ENCODE data around the gene PCBP4. TPM values are rescaled to one million over a fixed set of nuclear protein-coding genes. Genes with fewer than 3 reads are reported as not detected.

Gene PCBP4
- polyA plus RNA-seq, 1 donor (not counting 4 experiments of a cell fraction or from before 2014, with no cell fraction given), result 25.2 TPM

DNA sequence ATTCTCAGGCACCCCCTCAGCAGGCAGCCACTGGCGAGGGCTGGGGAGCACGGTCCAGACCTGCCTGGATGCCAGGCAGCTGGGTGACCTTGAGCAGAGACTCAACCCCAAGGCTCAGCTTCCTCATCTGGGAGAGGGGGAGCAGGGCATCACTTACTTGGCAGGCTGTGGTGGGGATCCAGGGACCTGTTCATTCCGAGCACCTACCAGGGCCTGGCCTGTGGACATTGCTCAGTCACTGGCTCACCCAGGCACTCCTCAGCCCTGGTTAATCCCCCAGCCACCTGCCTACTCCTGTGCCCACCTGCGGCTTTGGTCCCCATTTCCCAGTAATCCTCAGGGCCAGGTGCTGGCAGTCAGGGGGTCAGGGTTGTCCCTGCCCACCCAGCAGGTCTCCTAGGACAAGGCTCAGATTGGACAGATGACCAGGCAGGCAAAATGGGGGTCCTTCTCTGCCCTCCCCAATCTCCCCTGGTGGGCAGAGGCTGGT is 37.7 kb upstream of the PCBP4 start:
- TF ChIP-seq EZH2 (IDR thresholded peaks at IDR 0.05; ENCODE audit: low read length), result no peak
- TF ChIP-seq, protein P1, sequence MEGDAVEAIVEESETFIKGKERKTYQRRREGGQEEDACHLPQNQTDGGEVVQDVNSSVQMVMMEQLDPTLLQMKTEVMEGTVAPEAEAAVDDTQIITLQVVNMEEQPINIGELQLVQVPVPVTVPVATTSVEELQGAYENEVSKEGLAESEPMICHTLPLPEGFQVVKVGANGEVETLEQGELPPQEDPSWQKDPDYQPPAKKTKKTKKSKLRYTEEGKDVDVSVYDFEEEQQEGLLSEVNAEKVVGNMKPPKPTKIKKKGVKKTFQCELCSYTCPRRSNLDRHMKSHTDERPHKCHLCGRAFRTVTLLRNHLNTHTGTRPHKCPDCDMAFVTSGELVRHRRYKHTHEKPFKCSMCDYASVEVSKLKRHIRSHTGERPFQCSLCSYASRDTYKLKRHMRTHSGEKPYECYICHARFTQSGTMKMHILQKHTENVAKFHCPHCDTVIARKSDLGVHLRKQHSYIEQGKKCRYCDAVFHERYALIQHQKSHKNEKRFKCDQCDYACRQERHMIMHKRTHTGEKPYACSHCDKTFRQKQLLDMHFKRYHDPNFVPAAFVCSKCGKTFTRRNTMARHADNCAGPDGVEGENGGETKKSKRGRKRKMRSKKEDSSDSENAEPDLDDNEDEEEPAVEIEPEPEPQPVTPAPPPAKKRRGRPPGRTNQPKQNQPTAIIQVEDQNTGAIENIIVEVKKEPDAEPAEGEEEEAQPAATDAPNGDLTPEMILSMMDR (optimal IDR thresholded peaks at IDR 0.05 in 1 of 3, IDR thresholded peaks at IDR 0.05 in 1 of 3, conservative IDR thresholded peaks at IDR 0.05 in 1 of 3; ENCODE audit: extremely low read depth in 1 of 3, insufficient read depth in 2 of 3, low read length in 3 of 3), result no peak
- Histone ChIP-seq H3K9ac (ENCODE audit: control insufficient read depth, extremely low read depth, insufficient read depth, low read length) (peak overlapping the region; percentile 54), H3K9me1 (ENCODE audit: control insufficient read depth, extremely low read depth, insufficient read depth, low read length) (no peaks in the 10 kb centered on the region), H3K79me2 (ENCODE audit: control insufficient read depth, insufficient read depth, low read length) (no peaks in the 10 kb centered on the region), H3K4me3 (ENCODE audit: control insufficient read depth in 2 of 3, extremely low read depth in 1 of 3, insufficient read depth in 2 of 3, low read depth in 1 of 3, low read length in 3 of 3) (no peak overlapping the region), H3K4me1 (ENCODE audit: control insufficient read depth, extremely low read depth, insufficient read depth, low read length) (peaks cover 24% of the 10 kb centered on the region), H2AFZ (ENCODE audit: control insufficient read depth, low read length) (no peak overlapping the region), H3K9me3 (ENCODE audit: control insufficient read depth, low read depth, low read length) (no peaks in the 10 kb centered on the region), H3K27me3 (ENCODE audit: control insufficient read depth, extremely low read depth, insufficient read depth, low read length) (no peaks in the 10 kb centered on the region), H4K20me1 (ENCODE audit: control insufficient read depth, extremely low read depth, insufficient read depth, low read length) (no peaks in the 10 kb centered on the region), H3K36me3 (ENCODE audit: control insufficient read depth in 2 of 2, extremely low read depth in 1 of 2, insufficient read depth in 2 of 2, low read length in 2 of 2) (no peaks in the 10 kb centered on the region), H3K4me2 (ENCODE audit: control insufficient read depth, extremely low read depth, insufficient read depth, low read depth, low read length) (peak overlapping the region; percentile 41), H3K27ac (ENCODE audit: control insufficient read depth, insufficient read depth, low read length) (no peak overlapping the region)
- FAIRE-seq (no peak), DNase-seq (ENCODE audit: low read depth, low spot score) (no peak)
- dilution Hi-C loops (cut with MboI; ENCODE audit: extremely low pct_ligation_motif_present, low sequenced_read_pairs), result no loop called here

DNA sequence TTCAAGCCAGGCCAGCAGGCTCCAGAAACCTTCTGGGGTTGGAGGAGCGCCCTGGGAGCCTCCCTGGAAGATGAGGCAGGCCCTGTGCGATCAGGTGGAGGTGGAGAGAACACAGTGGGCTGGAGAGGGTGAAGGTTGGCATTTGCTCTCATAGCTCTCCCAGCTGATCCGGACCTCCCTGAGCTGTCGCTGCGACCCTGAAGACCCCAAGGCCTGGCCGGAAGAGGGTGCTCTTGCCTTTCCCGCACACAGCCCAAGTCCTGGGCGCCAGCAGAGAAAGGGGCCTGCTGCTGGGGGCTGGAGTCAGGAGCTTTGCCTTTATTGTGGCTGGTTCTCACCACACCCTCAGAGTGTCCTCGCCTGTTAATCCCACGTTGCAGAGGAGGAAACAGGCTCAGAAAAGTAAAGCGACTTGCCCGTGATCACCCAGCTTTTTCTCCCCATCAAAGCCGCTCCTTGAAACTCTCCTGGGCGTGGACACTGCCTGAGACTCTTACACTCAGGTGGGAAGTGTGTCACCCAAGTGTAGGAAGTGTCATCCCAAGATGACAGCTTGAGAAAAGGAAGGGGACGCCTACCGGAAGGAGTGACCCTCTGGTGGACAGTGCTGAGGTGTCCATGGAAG is 37.0 kb upstream of the PCBP4 start:
- no peaks in the 10 kb centered on the region for H3K9me3 ChIP-seq (ENCODE audit: control insufficient read depth, low read depth, low read length)
- no peak overlapping the region for H3K9ac ChIP-seq (ENCODE audit: control insufficient read depth, extremely low read depth, insufficient read depth, low read length)
- H3K4me2 ChIP-seq (ENCODE audit: control insufficient read depth, extremely low read depth, insufficient read depth, low read depth, low read length), result no peak overlapping the region
- TF ChIP-seq, protein P1 (optimal IDR thresholded peaks at IDR 0.05 in 1 of 3, IDR thresholded peaks at IDR 0.05 in 1 of 3, conservative IDR thresholded peaks at IDR 0.05 in 1 of 3; ENCODE audit: extremely low read depth in 1 of 3, insufficient read depth in 2 of 3, low read length in 3 of 3), result peak in 2 of 3 experiments; percentile 17 to 30
- no peak for TF ChIP-seq EZH2 (IDR thresholded peaks at IDR 0.05; ENCODE audit: low read length)
- no peak overlapping the region for H2AFZ ChIP-seq (ENCODE audit: control insufficient read depth, low read length)
- no peak overlapping the region for H3K4me3 ChIP-seq (ENCODE audit: control insufficient read depth in 2 of 3, extremely low read depth in 1 of 3, insufficient read depth in 2 of 3, low read depth in 1 of 3, low read length in 3 of 3)
- no peaks in the 10 kb centered on the region for H4K20me1 ChIP-seq (ENCODE audit: control insufficient read depth, extremely low read depth, insufficient read depth, low read length)
- FAIRE-seq (peak; percentile 9), DNase-seq (ENCODE audit: low read depth, low spot score) (no peak)
- H3K79me2 ChIP-seq (ENCODE audit: control insufficient read depth, insufficient read depth, low read length), result no peaks in the 10 kb centered on the region
- H3K27me3 ChIP-seq (ENCODE audit: control insufficient read depth, extremely low read depth, insufficient read depth, low read length), result no peaks in the 10 kb centered on the region
- H3K36me3 ChIP-seq (ENCODE audit: control insufficient read depth in 2 of 2, extremely low read depth in 1 of 2, insufficient read depth in 2 of 2, low read length in 2 of 2), result no peaks in the 10 kb centered on the region
- dilution Hi-C loops (cut with MboI; ENCODE audit: extremely low pct_ligation_motif_present, low sequenced_read_pairs), result no loop called here
- H3K4me1 ChIP-seq (ENCODE audit: control insufficient read depth, extremely low read depth, insufficient read depth, low read length), result peaks cover 24% of the 10 kb centered on the region
- H3K9me1 ChIP-seq (ENCODE audit: control insufficient read depth, extremely low read depth, insufficient read depth, low read length), result no peaks in the 10 kb centered on the region
- H3K27ac ChIP-seq (ENCODE audit: control insufficient read depth, insufficient read depth, low read length), result no peak overlapping the region

Measured in keratinocyte (primary cell).